Measurements from ENCODE around the gene ZNF678.

ZNF678 gene

DNA sequence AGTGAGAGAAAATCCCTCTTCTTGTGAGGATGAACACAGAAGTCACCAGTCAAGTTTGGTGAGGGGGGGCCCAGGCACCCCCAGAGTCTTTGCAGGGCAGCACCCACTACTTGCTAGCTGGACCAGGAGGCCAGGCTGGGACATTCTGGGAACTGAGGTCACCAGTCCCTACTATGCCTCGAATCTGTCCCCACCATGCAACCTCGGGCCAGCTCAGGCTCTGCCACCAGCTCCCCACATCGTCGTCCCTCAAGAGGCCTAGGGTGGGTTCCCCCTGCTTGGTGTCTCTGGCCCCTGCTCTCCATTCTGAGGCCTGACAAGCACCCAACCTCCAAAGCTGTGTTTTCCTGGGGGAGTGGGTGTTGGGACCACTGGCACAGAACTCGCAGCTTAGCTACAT is 22.2 kb upstream of the ZNF678 start:
- TF ChIP-seq EZH2 (IDR thresholded peaks at IDR 0.05; ENCODE audit: borderline replicate concordance, low read length): no peak
- TF ChIP-seq, protein P1, sequence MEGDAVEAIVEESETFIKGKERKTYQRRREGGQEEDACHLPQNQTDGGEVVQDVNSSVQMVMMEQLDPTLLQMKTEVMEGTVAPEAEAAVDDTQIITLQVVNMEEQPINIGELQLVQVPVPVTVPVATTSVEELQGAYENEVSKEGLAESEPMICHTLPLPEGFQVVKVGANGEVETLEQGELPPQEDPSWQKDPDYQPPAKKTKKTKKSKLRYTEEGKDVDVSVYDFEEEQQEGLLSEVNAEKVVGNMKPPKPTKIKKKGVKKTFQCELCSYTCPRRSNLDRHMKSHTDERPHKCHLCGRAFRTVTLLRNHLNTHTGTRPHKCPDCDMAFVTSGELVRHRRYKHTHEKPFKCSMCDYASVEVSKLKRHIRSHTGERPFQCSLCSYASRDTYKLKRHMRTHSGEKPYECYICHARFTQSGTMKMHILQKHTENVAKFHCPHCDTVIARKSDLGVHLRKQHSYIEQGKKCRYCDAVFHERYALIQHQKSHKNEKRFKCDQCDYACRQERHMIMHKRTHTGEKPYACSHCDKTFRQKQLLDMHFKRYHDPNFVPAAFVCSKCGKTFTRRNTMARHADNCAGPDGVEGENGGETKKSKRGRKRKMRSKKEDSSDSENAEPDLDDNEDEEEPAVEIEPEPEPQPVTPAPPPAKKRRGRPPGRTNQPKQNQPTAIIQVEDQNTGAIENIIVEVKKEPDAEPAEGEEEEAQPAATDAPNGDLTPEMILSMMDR (IDR thresholded peaks at IDR 0.05; ENCODE audit: low read length): no peak

DNA sequence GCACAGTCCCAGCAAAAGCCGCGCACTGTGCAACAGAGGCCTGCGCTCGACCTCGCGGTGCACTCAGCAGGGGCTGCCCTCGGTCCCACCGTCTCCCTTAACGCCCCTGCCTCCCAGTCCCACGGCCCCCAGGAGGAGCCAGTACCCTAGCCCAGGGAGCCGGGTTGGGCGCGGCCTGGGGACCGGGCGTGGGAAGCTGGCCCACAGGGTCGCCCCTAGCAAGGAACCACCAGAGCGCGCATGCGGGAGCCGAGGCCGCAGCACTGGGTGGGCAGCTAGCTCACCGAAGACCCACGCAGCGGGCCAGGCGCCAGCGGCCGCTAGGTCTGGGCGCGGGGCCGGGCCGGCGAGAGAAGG is 21.6 kb upstream of the ZNF678 start:
- no peaks in the 10 kb centered on the region for H4K20me1 ChIP-seq (ENCODE audit: insufficient read depth, low read length)
- no peak overlapping the region for H3K9ac ChIP-seq (ENCODE audit: low read length)
- no peaks in the 10 kb centered on the region for H3K4me1 ChIP-seq (ENCODE audit: insufficient read depth, low read length, severe bottlenecking)
- H3K79me2 ChIP-seq (ENCODE audit: insufficient read depth, low read length): no peaks in the 10 kb centered on the region
- H3K27me3 ChIP-seq (ENCODE audit: insufficient read depth, low read length): no peaks in the 10 kb centered on the region
- H3K36me3 ChIP-seq (ENCODE audit: insufficient read depth, low read length): no peaks in the 10 kb centered on the region
- no peaks in the 10 kb centered on the region for H3K9me3 ChIP-seq (ENCODE audit: low read length)
- no peak overlapping the region for H3K4me3 ChIP-seq (ENCODE audit: low read depth, low read length, poor library complexity, severe bottlenecking)
- H3K27ac ChIP-seq (ENCODE audit: low read depth, low read length, poor library complexity, severe bottlenecking): no peak overlapping the region
- no peak overlapping the region for H2AFZ ChIP-seq (ENCODE audit: low read length)
- TF ChIP-seq EZH2 (IDR thresholded peaks at IDR 0.05; ENCODE audit: borderline replicate concordance, low read length): no peak
- TF ChIP-seq, protein P1 (IDR thresholded peaks at IDR 0.05; ENCODE audit: low read length): no peak
- no peaks in the 10 kb centered on the region for H3F3A ChIP-seq (ENCODE audit: insufficient read depth, low read length)
- no peaks in the 10 kb centered on the region for H3K9me2 ChIP-seq (ENCODE audit: low read depth, low read length)
- H3K4me2 ChIP-seq (ENCODE audit: low read length): no peak overlapping the region

More for the DNA sequence above, 22.2 kb upstream of the ZNF678 start:
- no peaks in the 10 kb centered on the region for H3K36me3 ChIP-seq (ENCODE audit: insufficient read depth, low read length)
- no peaks in the 10 kb centered on the region for H3K4me1 ChIP-seq (ENCODE audit: insufficient read depth, low read length, severe bottlenecking)
- no peaks in the 10 kb centered on the region for H4K20me1 ChIP-seq (ENCODE audit: insufficient read depth, low read length)
- no peaks in the 10 kb centered on the region for H3K9me2 ChIP-seq (ENCODE audit: low read depth, low read length)
- H2AFZ ChIP-seq (ENCODE audit: low read length): no peak overlapping the region
- H3F3A ChIP-seq (ENCODE audit: insufficient read depth, low read length): no peaks in the 10 kb centered on the region
- H3K4me3 ChIP-seq (ENCODE audit: low read depth, low read length, poor library complexity, severe bottlenecking): no peak overlapping the region
- H3K9ac ChIP-seq (ENCODE audit: low read length): no peak overlapping the region
- no peak overlapping the region for H3K4me2 ChIP-seq (ENCODE audit: low read length)
- no peaks in the 10 kb centered on the region for H3K79me2 ChIP-seq (ENCODE audit: insufficient read depth, low read length)
- H3K9me3 ChIP-seq (ENCODE audit: low read length): no peaks in the 10 kb centered on the region
- H3K27me3 ChIP-seq (ENCODE audit: insufficient read depth, low read length): no peaks in the 10 kb centered on the region
- H3K27ac ChIP-seq (ENCODE audit: low read depth, low read length, poor library complexity, severe bottlenecking): no peak overlapping the region

DNA sequence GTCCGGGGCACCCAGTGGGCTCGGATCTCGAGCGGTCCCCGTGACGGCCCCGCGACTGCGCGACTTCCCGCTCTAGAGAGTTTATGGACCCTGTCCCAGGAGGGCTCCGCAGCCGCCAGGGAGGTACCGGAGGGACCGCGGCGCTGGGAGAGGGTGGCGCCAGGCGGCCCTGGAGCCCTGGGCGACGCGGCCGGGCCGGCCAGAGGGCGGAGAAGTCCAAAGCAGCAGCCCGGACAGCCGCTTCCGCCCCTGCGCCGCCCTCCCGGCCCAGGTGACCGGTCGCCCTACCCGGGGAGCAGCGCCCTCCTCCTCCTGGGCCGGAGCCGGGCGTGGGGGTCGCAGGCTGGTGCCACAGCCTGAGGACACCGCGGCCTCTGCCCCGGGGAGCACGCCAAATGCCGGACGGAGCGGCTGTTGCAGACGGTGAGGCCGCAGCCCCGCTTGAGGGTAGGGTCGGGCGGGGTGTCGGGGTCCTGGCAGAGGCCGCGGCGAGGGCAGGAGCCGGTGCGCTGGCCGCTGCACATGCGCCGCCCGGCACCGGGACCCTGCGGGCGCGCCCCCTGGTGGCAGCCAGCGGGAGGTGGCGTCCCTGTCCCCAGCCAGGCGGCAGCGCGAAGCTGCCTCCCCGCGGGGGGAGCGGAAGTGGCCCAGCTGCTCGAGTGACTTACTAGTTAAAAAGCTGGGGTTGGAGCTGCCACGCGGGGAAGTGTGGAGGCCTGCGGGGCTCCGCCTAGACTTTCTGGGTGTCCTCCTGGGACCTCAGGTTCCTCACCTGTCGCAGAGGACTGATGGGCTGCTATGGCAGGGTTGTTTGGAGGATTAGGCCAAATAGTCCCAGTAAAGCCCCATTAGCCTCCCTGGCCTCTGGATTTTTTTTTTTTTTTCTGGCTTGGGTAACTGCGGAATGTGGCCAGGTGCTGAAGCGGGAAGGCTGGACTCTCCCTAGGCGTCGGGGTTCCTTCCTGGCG is 20.9 kb upstream of the ZNF678 start:
- Histone ChIP-seq H3K27ac (ENCODE audit: low read depth, low read length, poor library complexity, severe bottlenecking) (no peak overlapping the region), H3K4me1 (ENCODE audit: insufficient read depth, low read length, severe bottlenecking) (no peaks in the 10 kb centered on the region), H3K27me3 (ENCODE audit: insufficient read depth, low read length) (no peaks in the 10 kb centered on the region), H4K20me1 (ENCODE audit: insufficient read depth, low read length) (no peaks in the 10 kb centered on the region), H3K4me2 (ENCODE audit: low read length) (no peak overlapping the region; the same call in 1 of the 2 replicates), H3K36me3 (ENCODE audit: insufficient read depth, low read length) (no peaks in the 10 kb centered on the region), H3K9me3 (ENCODE audit: low read length) (no peaks in the 10 kb centered on the region), H3F3A (ENCODE audit: insufficient read depth, low read length) (no peaks in the 10 kb centered on the region), H3K4me3 (ENCODE audit: low read depth, low read length, poor library complexity, severe bottlenecking) (no peak overlapping the region), H3K9ac (ENCODE audit: low read length) (no peak overlapping the region), H2AFZ (ENCODE audit: low read length) (no peak overlapping the region; the same call in 1 of the 2 replicates), H3K79me2 (ENCODE audit: insufficient read depth, low read length) (no peaks in the 10 kb centered on the region), H3K9me2 (ENCODE audit: low read depth, low read length) (no peaks in the 10 kb centered on the region)
- TF ChIP-seq, protein P1 (IDR thresholded peaks at IDR 0.05; ENCODE audit: low read length): peak; percentile 57
- no peak for TF ChIP-seq EZH2 (IDR thresholded peaks at IDR 0.05; ENCODE audit: borderline replicate concordance, low read length)

Data from OCI-LY1 (cell line).